GM21367 (cell line): ENCODE results near the gene ROPN1B.

Source experiments
- ATAC-seq: cut with Tn5 transposase; IDR thresholded peaks from one replicate; pipeline ENCODE4 v1.9.1; 2021; ENCODE audit not compliant: unreplicated experiment

The ROPN1B gene

GRCh38 chr3:126026277-126026751, 57.3 kb downstream of the ROPN1B start:
- no peak for ATAC-seq

GRCh38 chr3:126026761-126027160, 57.8 kb downstream of the ROPN1B start:
- no peak for ATAC-seq

GRCh38 chr3:126028096-126028495, 59.1 kb downstream of the ROPN1B start:
- ATAC-seq, result no peak

GRCh38 chr3:126029241-126029640, 60.3 kb downstream of the ROPN1B start:
- ATAC-seq, result no peak

- ATAC-seq, result no peak
These were observed 61.5 kb downstream of the ROPN1B start for GRCh38 chr3:126030455-126030854.

GRCh38 chr3:126031981-126032471, 63.0 kb downstream of the ROPN1B start:
- ATAC-seq, result no peak
